HG03060 (cell line): ENCODE measurements around the gene ZBTB22.
A peak's percentile ranks its signal among the peaks of the same experiment; 100 is the strongest.

Experiments used
- ATAC-seq: cut with Tn5 transposase; IDR thresholded peaks from one replicate; pipeline ENCODE4 v1.9.1; 2021; ENCODE audit warnings: low read depth, moderate number of reproducible peaks; ENCODE audit not compliant: unreplicated experiment

Gene ZBTB22

DNA sequence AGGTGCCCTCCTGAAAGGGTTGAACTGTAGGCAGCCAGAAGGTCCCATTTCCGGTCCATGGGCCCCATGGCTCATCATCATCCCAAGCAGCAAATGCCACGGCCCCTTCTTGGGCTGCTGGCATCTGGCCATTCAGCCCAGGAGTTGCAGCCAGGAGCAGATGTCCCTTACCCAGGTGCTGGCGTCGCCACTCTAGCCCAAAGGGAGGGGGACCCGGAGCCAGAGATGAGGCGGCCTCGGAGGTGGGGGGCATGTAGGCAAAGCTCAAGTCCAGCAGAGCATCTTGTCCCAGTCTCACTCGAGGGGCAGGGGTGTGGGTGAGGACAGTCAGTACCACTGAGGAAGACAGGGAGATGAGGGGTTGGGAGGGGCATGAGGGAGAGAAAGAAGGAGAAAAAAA lies 12.5 kb downstream of the ZBTB22 start:
- no peak for ATAC-seq

- no peak for ATAC-seq
These were observed 13.3 kb downstream of the ZBTB22 start for GRCh38 chr6:33304216-33304615.

GRCh38 chr6:33301877-33302276 lies 15.7 kb downstream of the ZBTB22 start:
- ATAC-seq, result no peak

- peak; percentile 65 for ATAC-seq
These were observed 18.2 kb downstream of the ZBTB22 start for GRCh38 chr6:33299237-33299944.

GRCh38 chr6:33298773-33299236 lies 18.7 kb downstream of the ZBTB22 start, which contains the start of gene RGL2:
RGL2 (minus strand) TSS chr6:33298942; CDS start chr6:33298610, 332 bp downstream.
- no peak for ATAC-seq

DNA sequence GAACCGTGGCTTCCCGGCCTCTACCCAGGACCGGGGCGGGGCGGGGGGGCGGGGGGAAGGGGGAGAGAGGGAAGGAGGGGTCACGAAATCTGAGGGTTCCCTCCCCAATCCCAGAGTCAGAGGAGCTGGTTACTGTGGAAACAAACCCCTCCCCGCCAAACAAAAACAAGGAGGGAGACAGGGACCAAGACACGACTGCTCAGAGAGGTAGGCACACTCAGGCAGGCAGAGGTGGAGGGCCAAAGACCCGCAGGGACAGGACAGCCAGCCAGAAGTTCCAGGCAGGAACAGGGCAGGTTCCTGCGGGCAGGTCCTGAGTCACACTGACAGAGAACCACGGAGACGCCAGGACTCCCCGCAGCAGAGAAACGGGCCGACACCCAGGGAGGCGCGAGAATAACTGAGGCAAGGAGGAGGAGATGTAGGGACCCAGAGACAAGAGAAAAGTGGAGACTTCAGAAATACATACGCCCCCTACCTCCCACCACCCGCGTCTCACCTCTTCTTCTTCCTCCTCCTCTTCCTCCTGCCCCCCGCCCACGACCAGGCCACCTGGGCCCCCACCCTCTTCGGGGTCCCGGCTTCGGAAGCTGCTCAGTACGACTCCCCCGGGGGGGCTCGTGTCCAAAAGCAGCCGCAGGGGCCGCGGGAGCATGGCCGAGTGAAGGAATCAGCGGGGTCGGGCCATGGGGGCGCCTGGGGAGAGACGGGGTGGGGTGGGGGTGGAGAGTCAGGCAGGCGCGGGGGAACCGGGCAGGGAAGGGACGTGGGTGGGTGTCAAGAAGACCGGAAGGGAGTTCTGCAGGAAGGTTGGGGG lies 19.4 kb downstream of the ZBTB22 start:
- ATAC-seq, result no peak

GRCh38 chr6:33297406-33297955 lies 20.1 kb downstream of the ZBTB22 start:
- ATAC-seq, result no peak

DNA sequence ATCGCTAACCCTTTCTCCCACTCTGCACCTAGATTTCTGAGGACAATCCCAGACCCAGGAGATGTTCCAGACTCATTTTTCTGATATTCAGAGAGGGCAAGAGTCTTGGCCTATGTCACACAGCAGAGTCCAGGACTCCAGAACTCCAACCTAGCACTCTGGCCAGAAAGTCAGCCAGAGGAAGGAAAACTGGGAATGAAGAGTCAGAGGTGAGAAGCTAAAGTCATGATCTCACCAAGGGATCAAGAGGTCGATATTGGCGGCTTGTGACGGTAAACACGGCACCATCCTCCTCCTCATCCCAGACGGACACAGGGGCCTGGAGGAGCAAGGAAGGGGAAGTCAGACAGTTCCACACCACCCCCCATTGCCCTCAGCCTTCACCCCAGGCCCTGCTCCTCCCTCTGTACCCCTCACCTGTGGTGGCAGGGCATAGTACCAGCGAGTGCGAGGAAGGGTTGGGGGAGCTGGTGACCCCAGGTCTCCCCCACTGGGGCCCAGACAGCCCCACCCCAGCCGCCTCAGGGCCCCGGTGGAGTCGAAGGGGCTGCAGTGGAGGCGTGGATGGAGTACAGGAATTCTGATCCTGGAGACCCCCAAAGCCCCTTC lies 20.6 kb downstream of the ZBTB22 start:
- ATAC-seq, result no peak

DNA sequence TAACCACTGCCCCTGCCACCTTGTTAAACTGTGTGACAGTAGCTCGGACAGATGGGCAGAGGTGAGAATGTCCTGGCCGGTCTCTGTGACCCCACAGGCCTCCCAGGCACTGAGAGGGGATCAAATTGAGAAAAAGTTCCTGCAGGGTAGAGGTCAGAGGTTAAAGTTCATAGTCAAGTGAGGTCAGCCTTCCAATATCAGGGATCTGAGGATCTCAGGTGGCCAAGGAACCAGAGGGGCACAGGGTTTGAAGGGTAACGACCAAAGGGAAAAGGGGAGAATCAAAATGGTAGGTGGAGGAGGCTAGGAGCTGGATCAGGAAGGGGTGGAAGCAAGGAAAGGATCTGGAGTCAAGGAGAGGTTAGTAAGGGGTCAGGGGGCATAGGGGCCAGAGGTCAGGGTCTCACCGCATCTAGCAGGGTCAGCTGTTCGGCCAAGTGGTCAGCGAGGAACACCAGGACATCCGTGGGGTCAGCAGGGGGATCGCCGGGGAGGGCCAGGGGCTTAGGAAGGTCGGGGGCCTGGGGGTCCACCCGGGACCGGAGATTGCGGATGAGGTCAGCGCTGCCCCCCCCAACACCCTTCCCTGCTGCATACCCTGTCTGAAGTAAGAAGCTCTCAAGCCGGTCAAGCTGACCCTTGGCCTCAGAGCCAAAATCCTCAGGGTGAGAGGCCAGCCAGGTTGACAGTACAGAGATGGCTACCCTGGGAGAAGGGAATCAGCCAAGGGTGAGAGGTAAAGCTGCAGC lies 21.7 kb downstream of the ZBTB22 start:
- ATAC-seq, result no peak

GRCh38 chr6:33294086-33294823 lies 23.3 kb downstream of the ZBTB22 start:
- ATAC-seq, result no peak

DNA sequence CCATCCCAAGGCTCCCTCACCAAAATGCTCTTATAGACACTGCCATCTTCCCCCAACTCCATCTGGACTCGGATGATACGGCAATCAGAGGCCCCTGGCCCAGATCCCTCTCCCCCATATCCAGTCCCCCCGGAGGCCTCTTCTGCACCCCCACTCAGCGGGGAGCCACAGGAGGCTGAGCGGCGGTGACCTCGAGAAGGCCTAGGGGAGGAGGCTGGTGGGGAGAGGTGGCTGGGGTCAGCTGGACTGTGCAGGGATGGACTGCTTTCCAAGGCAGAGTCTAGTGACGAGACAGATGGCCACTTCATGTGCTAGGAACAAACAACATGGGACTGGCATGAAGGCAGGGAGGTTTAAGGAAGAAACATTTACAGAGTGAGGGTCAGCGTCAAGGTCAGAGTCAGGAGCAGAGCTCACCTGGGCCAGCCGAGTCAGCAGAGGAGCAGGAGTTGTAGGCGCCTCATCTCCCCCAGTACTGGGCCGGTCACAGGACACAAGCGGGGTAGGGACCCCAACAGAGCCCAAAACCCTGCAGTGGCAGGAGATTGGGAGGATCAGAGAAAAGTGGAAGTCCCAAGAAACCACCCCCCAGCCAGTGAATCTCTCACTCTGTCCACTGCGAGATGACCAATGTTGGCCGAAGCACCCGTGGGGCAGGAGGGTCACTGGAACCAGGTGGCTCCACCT lies 24.4 kb downstream of the ZBTB22 start:
- no peak for ATAC-seq

DNA sequence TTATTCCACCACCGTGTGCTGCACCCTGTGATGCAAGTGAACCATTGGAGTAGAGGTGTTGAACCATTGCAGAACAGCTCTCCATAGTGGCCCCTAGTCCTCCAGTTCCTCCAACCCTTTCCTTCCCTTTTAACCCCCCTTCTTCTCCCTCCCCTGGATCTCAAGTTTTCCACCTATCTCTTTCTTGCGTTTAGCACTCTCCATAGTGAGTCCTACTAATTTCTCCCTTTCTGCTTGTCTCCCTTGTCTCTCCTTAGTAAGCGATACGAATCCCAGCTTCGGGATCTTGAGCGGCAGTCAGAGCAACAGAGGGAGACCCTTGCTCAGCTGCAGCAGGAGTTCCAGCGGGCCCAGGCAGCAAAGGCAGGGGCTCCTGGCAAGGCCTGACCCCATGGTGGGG lies 27.1 kb downstream of the ZBTB22 start:
- ATAC-seq, result no peak

DNA sequence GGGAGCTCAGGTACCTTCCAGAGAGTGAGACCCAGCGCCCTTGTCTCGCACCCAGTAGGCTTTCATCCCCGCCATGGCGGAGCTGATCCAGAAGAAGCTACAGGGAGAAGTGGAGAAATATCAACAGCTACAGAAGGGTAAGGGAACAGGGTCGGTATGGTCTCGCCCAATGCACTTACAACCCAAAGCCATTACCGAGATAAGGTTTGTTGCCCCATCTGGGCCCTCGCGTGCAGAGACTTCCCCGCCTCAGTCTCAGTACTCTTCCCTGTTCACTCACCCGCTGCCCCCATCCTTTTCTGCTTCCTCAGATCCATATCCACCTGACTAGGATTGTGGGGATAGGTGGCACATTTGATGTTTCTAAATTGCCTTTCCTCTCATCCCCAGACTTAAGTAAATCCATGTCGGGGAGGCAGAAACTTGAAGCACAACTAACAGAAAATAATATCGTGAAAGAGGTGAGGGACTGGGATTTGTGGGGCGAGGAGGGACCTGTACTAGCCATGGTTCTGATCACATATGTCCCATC lies 27.7 kb downstream of the ZBTB22 start:
- no peak for ATAC-seq

DNA sequence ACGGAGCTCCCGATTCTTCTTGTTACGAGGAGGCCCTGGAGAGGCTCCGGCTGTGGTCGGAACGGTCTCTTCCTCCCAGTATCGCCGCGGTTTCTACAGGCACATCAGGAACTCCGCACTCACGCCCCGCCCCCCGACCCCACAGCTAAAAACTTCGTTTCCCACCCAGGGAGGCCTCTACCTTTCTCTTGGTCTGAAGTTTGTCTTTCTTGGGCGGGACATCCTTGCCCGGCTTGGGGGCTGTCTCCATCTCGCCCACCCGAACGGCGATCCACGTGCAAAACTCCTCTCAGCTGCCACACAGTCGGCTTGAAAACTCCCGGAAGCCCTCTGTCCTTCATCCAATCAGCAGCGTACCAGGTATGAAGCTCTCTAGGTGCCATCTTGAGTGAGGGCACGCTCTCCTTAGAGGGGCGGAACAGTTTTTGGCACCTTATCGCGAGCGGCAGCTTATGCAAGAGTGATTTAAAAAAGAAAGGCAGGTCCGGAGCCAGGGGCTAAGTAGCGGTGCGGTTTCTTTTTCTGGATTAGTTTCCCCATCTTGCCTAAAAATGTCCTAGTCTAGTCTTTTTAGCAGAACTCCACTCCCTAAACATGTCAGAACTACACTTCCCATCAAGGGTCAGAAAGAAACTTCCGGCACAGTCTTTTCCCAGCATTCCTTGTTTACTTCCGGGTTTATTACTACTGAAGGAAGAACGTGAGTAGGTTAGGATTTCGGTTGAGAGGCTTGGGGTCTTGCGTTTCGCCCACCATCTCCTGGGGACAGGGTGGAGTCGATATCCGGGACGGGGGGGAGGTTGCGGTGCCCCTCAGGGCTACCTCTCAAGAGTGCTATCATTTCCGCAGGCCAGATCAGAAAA lies 28.4 kb downstream of the ZBTB22 start, which contains the start of the genes PFDN6 and WDR46:
Gene PFDN6 (plus strand): TSS at position 681 of the 863 bp plus-strand sequence. CDS start 256 bp downstream, outside the sequence.
Gene WDR46 (minus strand): TSS at position 319 of the 863 bp plus-strand sequence. CDS start 69 bp downstream, at position 250.
- peak; percentile 69 for ATAC-seq

GRCh38 chr6:33288141-33288920 lies 29.2 kb downstream of the ZBTB22 start:
- no peak for ATAC-seq

GRCh38 chr6:33286946-33287914 lies 30.3 kb downstream of the ZBTB22 start:
- no peak for ATAC-seq
